Measurements from ENCODE around the gene INPP5J.

DNA sequence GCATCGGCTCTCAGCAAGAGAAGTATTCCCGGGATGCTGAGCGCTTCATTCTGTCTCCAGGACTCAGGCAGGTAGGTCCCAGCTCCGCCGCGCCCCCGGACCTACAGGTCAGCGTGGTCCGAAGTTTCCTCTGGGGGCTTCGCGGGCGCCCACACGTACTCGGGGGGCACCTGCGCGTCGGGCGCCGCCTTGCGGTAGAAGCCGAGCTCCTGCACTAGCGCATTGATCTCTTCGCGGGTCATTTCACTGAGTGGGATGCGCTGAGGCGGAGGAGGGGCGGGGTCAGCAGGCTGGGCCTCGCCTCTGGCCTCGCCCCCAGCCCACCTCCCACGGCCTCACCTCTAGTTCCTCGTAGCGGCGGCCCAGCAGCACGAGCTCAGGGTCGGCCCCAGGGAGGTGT, 17.9 kb upstream of the INPP5J start:
- TF ChIP-seq POLR2A (IDR thresholded peaks at IDR 0.05), result no peak
- TF ChIP-seq, protein P1, sequence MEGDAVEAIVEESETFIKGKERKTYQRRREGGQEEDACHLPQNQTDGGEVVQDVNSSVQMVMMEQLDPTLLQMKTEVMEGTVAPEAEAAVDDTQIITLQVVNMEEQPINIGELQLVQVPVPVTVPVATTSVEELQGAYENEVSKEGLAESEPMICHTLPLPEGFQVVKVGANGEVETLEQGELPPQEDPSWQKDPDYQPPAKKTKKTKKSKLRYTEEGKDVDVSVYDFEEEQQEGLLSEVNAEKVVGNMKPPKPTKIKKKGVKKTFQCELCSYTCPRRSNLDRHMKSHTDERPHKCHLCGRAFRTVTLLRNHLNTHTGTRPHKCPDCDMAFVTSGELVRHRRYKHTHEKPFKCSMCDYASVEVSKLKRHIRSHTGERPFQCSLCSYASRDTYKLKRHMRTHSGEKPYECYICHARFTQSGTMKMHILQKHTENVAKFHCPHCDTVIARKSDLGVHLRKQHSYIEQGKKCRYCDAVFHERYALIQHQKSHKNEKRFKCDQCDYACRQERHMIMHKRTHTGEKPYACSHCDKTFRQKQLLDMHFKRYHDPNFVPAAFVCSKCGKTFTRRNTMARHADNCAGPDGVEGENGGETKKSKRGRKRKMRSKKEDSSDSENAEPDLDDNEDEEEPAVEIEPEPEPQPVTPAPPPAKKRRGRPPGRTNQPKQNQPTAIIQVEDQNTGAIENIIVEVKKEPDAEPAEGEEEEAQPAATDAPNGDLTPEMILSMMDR (IDR thresholded peaks at IDR 0.05), result peak in 10 of 12 donors; percentile 13 to 47 (median 21)

All from heart left ventricle (tissue), 13 donors.